WTC11 (cell line): ENCODE results near the gene TMEM151B.

Source experiments
- AFF4 ChIP-seq: sonication (generic); formaldehyde crosslinking; IDR thresholded peaks from 2 replicates; pipeline ENCODE4 v1.8.1; 2023; ENCODE audit warnings: mild to moderate bottlenecking, missing genetic modification reagents, borderline replicate concordance
- ATF2 ChIP-seq: sonication (generic); formaldehyde crosslinking; IDR thresholded peaks from 2 replicates; pipeline ENCODE4 v1.8.1; 2022; ENCODE audit warnings: low read depth, missing genetic modification reagents, borderline replicate concordance
- CTCF ChIP-seq: fragments of 200-600 bp; IDR thresholded peaks from 2 replicates; pipeline ENCODE4 v1.8.0; 2022; ENCODE audit warnings: antibody characterized with exemption
- MXD4 ChIP-seq: fragments of 250-450 bp; sonication (Bioruptor Pico); IDR thresholded peaks from 2 replicates; pipeline ENCODE4 v1.8.0; 2021; ENCODE audit warnings: mild to moderate bottlenecking, moderate library complexity, borderline replicate concordance
- NFATC4 ChIP-seq: fragments of 250-450 bp; sonication (Bioruptor Pico); IDR thresholded peaks from 2 replicates; pipeline ENCODE4 v1.9.0; 2021; ENCODE audit warnings: mild to moderate bottlenecking

- TF ChIP-seq MXD4 (no peak), NFATC4 (CRISPR knock-in tag) (no peak), AFF4 (CRISPR knock-in tag) (no peak), CTCF (no peak), ATF2 (CRISPR knock-in tag) (no peak)
These were observed 24.9 kb downstream of the TMEM151B start for GRCh38 chr6:44294832-44295791.
